Measurements from ENCODE around the gene ATP6V1G3. TPM values are rescaled to one million over a fixed set of nuclear protein-coding genes. Genes with fewer than 3 reads are reported as not detected.
"Not testable (repeated sequence)": the region's sequence is repeated elsewhere in the genome, so short reads cannot be mapped to it uniquely, and the experiment has no call there.

Gene ATP6V1G3
- total RNA-seq, 5 donors from 2014 or later (not counting 1 experiment from before 2014, with no cell fraction given) = not detected

GRCh38 chr1:198481661-198482060 lies 58.8 kb downstream of the ATP6V1G3 start:
- ChIA-PET CTCF (no interaction called here), POLR2A (interaction anchor here in 1 of 2 donors (0.6 kb wide), 2 partner anchors 512 to 841 kb away, joined by 3 read pairs; no protein-coding TSS in a partner anchor)
- 100% methylated on average over 1 of the region's 1 CpG for WGBS (ENCODE audit: insufficient coverage)
- H3K27me3 ChIP-seq (replicated peaks in 1 of 2; ENCODE audit: control insufficient read depth in 2 of 2, extremely low read depth in 1 of 2, insufficient read depth in 2 of 2, low read length in 1 of 2) = no peaks in the 10 kb centered on the region
- Mint-ChIP-seq H3K4me1 (no peaks in the 10 kb centered on the region), H3K27me3 (no peaks in the 10 kb centered on the region), H3K27ac (no peak overlapping the region), H3K36me3 (peaks cover 8% of the 10 kb centered on the region), H3K9me3 (peaks cover 0 to 3% (median 0%) of the 10 kb centered on the region in 3 donors), H3K4me3 (no peak overlapping the region)
- H3K4me3 ChIP-seq (ENCODE audit: control insufficient read depth in 1 of 2, extremely low read depth in 1 of 2, low read length in 1 of 2) = no peak overlapping the region
- no peaks in the 10 kb centered on the region for H3K9me3 ChIP-seq
- H3K27ac ChIP-seq (ENCODE audit: low read length) = no peak overlapping the region
- H3K4me1 ChIP-seq (ENCODE audit: control insufficient read depth in 1 of 2, extremely low read depth in 1 of 2, insufficient read depth in 2 of 2, low read length in 2 of 2) = no peaks in the 10 kb centered on the region
- ATAC-seq (replicated peaks in 1 of 4) = no peak
- DNase-seq = no peak
- H3K36me3 ChIP-seq (ENCODE audit: control insufficient read depth in 2 of 2, extremely low read depth in 1 of 2, insufficient read depth in 1 of 2, low read length in 1 of 2) = no peaks in the 10 kb centered on the region

GRCh38 chr1:198480876-198481275 lies 59.6 kb downstream of the ATP6V1G3 start:
- H3K9me3 Mint-ChIP-seq = peaks cover 0 to 3% (median 0%) of the 10 kb centered on the region in 3 donors
- Histone ChIP-seq H3K27me3 (replicated peaks in 1 of 2; ENCODE audit: control insufficient read depth in 2 of 2, extremely low read depth in 1 of 2, insufficient read depth in 2 of 2, low read length in 1 of 2) (no peaks in the 10 kb centered on the region), H3K27ac (ENCODE audit: low read length) (no peak overlapping the region), H3K4me1 (ENCODE audit: control insufficient read depth in 1 of 2, extremely low read depth in 1 of 2, insufficient read depth in 2 of 2, low read length in 2 of 2) (no peaks in the 10 kb centered on the region), H3K9me3 (no peaks in the 10 kb centered on the region), H3K36me3 (ENCODE audit: control insufficient read depth in 2 of 2, extremely low read depth in 1 of 2, insufficient read depth in 1 of 2, low read length in 1 of 2) (no peaks in the 10 kb centered on the region), H3K4me3 (ENCODE audit: control insufficient read depth in 1 of 2, extremely low read depth in 1 of 2, low read length in 1 of 2) (no peak overlapping the region)
- DNase-seq (no peak), ATAC-seq (replicated peaks in 1 of 4) (no peak)
- H3K4me3 Mint-ChIP-seq = no peak overlapping the region
- CTCF ChIA-PET = no interaction called here
- no peak overlapping the region for H3K27ac Mint-ChIP-seq
- H3K4me1 Mint-ChIP-seq = no peaks in the 10 kb centered on the region
- POLR2A ChIA-PET = interaction anchor here in 1 of 2 donors (0.6 kb wide), 1 partner anchor 170 kb away, joined by 4 read pairs; no protein-coding TSS in a partner anchor
- H3K27me3 Mint-ChIP-seq = no peaks in the 10 kb centered on the region
- peaks cover 11% of the 10 kb centered on the region for H3K36me3 Mint-ChIP-seq
- 70% methylated on average over 1 of the region's 2 CpGs for WGBS (ENCODE audit: insufficient coverage)

- H3K27ac ChIP-seq (ENCODE audit: low read length); H3K4me3 Mint-ChIP-seq; ATAC-seq (replicated peaks in 1 of 4); H3K27me3 Mint-ChIP-seq; H3K27me3 ChIP-seq (replicated peaks in 1 of 2; ENCODE audit: control insufficient read depth in 2 of 2, extremely low read depth in 1 of 2, insufficient read depth in 2 of 2, low read length in 1 of 2); H3K36me3 ChIP-seq (ENCODE audit: control insufficient read depth in 2 of 2, extremely low read depth in 1 of 2, insufficient read depth in 1 of 2, low read length in 1 of 2); H3K4me3 ChIP-seq (ENCODE audit: control insufficient read depth in 1 of 2, extremely low read depth in 1 of 2, low read length in 1 of 2); H3K9me3 ChIP-seq; H3K4me1 Mint-ChIP-seq; H3K4me1 ChIP-seq (ENCODE audit: control insufficient read depth in 1 of 2, extremely low read depth in 1 of 2, insufficient read depth in 2 of 2, low read length in 2 of 2); POLR2A ChIA-PET; H3K27ac Mint-ChIP-seq; DNase-seq: not testable (repeated sequence)
- peaks cover 23% of the 10 kb centered on the region for H3K36me3 Mint-ChIP-seq
- CTCF ChIA-PET = interaction anchor here (0.6 to 0.7 kb wide), 2 partner anchors 10 to 1873 kb away, joined by 3 read pairs; no protein-coding TSS in a partner anchor
- H3K9me3 Mint-ChIP-seq = peaks cover 0 to 28% (median 0%) of the 10 kb centered on the region in 3 donors
Observed at GRCh38 chr1:198477354-198477753, 63.1 kb downstream of the ATP6V1G3 start.

Other genes starting within 250 kb of the ATP6V1G3 start
- 100 to 1,000 TPM; 674 to 984 (median 781) TPM for gene PTPRC, start 98.4 kb upstream of the ATP6V1G3 start, total RNA-seq